Stimulated activated CD4-positive, alpha-beta T cell treated with anti-CD3 and anti-CD28 coated beads, Interleukin-1b, Interleukin-23, amount 100 ng/mL, for 24 hours (primary cell): Measurements from ENCODE around the gene RNF212B.
"Not testable (repeated sequence)": the region's sequence is repeated elsewhere in the genome, so short reads cannot be mapped to it uniquely, and the experiment has no call there.

ENCODE experiments used
- DNase-seq, 4 experiments: peaks; one replicate each; pipeline ENCODE4 v3.0.0-alpha.2; 2020; ENCODE audit warnings: low read depth in 4 of 4, low spot score in 1 of 4

Gene RNF212B

DNA sequence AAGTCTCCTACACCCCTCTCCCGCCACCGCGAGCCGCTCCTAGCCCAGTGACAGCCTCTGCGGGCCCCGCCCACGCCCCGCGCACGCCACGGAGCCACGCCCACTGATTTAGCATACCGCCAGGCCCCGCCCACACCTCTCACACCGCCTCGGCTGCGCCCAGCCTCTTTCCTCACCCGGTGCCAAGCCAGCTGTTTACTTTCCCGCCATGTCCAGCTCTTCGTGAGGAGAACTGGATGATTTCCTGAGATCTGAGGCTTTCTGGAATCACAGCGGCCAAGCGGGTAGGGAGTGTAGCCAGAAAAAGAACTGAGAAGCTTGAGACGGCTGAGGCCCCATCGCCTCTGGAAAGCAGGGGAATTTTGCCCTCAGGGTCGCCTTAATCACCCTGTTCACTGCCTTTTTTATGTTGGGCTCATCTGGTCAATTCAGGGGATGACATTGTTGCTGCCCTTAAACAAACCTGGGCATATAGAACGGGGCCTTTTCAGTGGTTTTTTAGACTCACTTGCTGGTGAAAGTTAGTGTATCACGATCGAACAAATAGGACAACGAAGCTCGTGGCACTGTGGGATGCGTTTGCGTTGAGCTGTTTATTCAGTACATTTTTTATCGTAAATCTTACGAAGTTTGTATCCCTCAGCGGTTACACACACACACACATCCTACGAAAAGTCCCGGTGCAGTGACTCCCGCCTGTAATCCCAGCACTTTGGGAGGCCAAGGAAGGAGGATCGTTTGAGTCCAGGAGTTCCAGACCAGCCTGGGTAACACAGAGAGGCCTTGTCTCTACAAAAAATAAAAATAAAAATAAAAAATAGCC lies at the start of gene RNF212B:
Gene RNF212B (plus strand): TSS at position 165 of the 823 bp plus-strand sequence. CDS start 2,410 bp downstream, outside the sequence.
- DNase-seq = peak; percentile 65 to 88 (median 77)

- DNase-seq = no peak
Measured at GRCh38 chr14:23193432-23193831, 44.3 kb upstream of the RNF212B start.

GRCh38 chr14:23195552-23196101 lies 42.1 kb upstream of the RNF212B start:
- DNase-seq = no peak

DNA sequence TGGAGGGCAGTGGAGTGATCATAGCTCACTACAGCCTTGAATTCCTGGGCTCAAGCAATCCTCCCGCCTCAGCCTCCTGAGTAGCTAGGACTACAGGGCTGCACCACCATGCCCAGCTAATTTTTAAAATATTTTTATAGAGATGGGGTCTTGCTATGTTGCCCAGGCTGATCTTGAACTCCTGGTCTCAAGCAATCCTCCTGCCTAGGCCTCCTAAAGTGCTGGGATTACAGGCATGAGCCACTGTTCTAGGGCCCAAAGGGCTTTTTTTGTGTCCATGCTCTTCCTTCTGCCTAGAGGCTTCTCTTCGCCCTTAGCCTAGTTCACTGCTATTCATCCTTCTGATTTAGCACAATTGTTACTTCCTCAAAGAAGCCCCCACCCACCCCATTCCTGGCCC lies 41.2 kb upstream of the RNF212B start:
- not testable (repeated sequence) for DNase-seq

DNA sequence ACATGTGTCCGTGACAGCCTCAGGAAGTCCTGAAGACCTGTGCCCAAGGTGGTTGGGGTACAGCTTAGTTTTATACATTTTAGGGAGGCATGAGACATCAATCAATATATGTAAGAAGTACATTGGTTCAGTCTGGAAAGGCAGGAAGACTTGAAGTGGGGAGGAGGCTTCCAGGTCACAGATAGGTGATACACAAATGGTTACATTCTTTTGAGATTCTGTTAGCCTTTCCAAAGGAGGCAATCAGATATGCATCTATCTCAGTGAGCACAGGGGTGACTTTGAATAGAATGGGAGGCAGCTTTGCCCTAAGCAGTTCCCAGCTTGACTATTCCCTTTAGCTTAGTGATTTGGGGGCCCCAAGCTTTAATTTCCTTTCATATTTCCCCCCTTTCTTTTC lies 38.6 kb upstream of the RNF212B start:
- DNase-seq = not testable (repeated sequence)

DNA sequence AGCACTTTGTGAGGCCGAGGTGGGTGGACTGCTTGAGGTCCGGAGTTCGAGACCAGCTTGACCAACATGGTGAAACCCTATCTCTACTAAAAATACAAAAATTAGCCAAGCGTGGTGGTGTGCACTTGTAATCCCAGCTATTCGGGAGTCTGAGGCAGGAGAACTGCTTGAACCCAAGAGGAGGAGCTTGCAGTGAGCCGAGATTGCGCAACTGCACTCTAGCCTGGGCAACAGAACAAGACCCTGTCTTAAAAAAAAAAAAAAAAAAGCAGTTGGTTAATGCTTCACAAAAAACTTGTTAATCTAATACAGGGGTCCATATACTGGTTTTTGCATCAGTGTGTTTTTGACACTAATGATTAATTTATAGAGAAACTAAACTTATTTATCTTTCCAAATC lies 35.7 kb upstream of the RNF212B start:
- DNase-seq = no peak

GRCh38 chr14:23206422-23207145 lies 31.2 kb upstream of the RNF212B start:
- DNase-seq = no peak

GRCh38 chr14:23207146-23207540 lies 30.6 kb upstream of the RNF212B start:
- no peak for DNase-seq

DNA sequence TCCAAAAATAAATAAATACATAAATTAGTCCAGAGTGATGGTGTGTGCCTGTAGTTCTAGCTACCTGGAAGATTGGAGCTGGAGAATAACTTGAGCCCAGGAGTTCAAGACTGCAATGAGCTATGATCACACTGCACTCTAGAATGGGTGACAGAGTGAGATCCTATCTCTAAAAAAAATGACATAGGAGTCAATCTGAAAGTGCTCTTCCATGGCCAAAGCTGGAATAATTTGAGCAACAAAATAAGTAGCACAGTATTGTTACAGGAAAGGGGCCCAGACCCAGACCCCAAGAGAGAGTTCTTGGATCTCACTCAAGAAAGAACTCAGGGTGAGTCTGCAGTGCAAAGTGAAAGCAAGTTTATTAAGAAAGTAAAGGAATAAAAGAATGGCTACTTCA lies 29.4 kb upstream of the RNF212B start:
- no peak for DNase-seq

DNA sequence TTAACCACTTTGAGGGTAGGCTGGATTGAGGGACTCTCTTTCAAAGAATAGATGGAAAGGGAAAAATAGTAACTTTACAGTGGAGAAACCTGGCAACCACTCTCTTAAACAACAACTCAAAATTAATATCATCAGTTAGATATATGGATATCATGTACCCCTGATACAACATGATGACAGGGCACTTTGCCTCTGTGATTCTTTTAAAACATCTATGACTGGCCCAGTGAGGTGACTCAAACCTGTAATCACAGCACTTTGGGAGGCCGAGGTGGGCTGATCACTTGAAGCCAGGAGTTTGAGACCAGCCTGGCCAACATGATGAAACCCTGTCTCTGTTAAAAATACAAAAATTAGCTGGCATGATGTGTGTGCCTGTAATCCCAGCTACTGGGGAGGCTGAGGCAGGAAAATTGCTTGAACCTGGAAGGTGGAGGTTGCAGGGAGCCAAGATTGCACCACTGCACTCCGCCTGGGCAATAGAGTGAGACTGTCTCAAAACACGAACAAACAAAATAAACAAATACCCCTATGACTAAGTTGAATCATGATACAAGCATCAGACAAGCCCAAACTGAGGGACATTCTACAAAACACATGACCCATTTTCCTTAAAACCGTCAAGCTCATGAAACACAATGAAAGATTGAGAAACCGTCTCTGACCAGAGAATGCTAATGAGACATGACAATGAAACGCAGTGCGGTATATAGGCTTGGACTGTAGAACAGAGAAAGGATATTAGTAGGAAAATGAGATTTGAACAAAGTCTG lies 27.9 kb upstream of the RNF212B start:
- no peak for DNase-seq

- no peak for DNase-seq
Measured at GRCh38 chr14:23215421-23215820, 22.3 kb upstream of the RNF212B start.

DNA sequence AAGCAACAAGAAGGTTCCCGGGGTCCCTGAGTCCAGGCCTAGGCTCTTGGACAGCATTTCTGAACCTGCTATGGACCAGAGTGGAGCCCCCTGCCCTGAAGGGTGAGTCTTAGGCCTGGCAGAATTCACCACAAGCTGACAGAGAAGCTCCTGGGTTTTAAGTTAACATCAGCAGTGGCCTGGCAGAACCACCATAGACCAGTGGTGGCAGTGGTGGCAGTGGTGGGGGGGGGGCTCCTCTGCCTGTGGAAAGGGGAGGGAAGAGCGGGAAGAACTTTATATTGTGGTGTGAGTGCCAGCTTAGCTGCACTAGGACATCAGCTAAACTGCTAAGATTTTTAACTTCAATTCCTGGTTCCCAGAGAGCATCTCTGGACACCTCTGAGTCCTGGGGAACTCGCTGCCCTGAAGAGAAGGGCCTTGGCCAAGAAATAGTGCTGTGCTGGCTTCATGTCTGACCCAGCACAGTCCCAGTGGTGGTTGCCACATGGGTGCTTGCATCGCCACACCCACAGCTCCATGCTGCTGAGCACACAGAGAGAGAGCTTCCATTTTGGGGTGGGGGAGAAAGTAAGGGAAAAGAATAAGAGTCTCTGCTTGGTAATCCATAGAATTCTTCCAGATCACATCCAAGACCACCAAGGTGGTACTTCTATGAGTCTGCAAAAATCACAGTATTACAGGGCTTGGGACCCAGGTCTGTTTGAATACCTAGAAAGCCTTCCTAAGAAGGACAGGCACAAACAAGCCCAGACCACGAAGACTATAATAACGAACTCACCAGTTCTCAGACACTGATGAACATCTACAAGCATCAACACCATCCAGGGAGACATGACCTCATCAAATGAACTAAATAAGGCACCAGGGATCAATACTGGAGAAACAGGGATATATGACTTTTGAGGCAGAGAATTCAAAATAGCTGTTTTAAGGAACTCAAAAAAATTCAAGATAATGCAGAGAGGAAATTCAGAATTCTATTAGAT lies 20.4 kb upstream of the RNF212B start:
- no peak for DNase-seq

DNA sequence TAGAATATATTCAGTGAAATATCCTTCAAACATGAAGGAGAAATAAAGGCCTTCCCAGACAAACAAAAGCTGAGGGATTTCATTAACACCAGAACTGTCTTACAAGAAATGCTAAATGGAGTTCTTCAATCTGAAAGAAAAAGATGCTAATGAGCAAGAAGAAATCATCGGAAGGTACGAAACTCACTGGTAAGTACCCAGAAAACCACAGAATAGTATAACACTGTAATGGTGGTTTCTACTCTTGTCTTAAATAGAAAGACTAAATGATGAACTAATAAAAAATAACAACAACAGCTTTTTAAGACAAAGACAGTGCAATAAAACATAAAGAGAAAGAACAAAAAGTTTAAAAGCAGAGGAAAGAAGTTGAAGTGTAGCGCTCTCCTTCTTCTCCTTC lies 18.7 kb upstream of the RNF212B start:
- no peak for DNase-seq

DNA sequence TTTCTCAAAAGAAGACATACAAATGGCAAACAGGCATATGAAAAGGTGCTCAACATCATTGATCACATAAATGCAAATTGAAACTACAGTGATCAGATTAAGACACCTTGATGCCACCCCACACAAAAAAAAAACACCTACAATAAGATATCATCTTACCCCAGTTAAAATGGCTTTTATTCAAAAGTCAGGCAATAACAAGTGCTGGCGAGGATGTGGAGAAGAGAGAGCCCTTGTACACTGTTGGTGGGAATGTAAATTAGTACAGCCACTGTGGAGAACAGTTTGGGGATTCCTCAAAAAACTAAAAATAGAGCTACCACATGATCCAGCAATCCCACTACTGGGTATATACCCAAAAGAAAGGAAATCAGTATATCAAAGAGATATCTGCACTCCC lies 12.8 kb upstream of the RNF212B start:
- DNase-seq = not testable (repeated sequence)

- DNase-seq = no peak
Measured at GRCh38 chr14:23227566-23227965, 10.2 kb upstream of the RNF212B start.

- no peak for DNase-seq
Measured at GRCh38 chr14:23228812-23229211, 8.9 kb upstream of the RNF212B start.

DNA sequence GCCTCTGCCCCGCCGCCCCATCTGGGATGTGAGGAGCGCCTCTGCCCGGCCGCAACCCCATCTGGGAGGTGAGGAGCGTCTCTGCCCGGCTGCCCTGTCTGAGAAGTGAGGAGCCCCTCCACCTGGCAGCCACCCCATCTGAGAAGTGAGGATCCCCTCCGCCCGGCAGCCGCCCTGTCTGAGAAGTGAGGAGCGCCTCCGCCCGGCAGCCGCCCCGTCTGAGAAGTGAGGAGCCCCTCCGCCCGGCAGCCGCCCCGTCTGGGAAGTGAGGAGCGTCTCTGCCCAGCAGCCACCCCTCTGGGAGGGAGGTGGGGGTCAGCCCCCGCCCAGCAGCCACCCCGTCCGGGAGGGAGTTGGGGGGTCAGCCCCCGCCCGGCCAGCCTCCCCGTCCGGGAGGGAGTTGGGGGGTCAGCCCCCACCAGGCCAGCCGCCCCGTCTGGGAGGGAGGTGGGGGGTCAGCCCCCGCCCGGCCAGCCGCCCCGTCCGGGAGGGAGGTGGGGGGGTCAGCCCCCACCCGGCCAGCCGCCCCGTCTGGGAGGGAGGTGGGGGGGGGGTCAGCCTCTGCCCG lies 5.4 kb upstream of the RNF212B start:
- DNase-seq = not testable (repeated sequence)

DNA sequence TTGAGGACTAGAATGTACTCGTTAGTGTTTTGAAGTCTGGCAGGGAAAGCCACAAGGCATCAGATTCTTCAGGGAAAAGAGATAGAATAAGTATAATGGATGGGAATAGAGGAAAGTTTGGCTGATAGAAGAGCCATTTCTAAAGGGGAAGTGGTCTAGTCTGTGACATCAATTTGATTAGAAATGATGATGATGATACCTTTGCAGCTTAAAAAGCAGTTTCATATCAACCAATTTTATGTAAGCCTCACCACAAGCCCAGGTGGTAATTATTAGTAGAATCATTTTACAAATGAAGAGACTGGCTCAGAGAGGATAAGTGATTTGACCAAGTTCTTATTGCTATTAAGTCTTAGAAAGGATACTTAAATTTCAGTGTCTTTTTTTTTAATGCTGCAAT lies 2.9 kb downstream of the RNF212B start:
- DNase-seq = no peak

DNA sequence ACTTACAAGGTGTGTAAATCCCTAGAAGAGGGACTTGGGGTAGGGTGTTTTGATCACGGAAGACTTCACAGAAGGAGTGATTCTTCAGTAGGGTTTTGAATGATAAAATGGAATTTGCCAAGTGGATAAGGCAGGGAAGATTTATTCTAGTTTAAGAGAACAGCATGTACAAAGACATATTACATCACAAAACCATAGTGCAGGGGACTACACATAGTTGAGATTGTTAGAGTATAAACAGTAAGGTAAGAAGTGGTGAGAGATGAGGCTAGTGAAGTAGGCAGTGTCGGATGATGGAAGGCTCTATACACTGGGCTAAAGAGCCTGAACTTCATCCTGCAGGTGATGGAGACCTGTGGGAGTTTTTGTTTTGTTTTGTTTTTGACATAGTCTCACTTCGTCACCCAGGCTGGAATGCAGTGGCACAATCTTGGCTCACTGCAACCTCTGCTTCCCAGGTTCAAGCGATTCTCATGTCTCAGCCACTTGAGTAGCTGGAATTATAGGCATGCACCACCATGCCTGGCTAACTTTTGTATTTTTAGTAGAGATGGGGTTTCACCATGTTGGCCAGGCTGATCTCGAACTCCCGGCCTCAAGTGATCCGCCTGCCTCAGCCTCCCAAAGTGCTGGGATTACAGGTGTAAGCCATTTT lies 3.5 kb downstream of the RNF212B start:
- not testable (repeated sequence) for DNase-seq
